COLO668 (cell line): ENCODE measurements around the gene CCNH.

Experiments used
- DNase-seq: peaks from one replicate; lab custom pipeline; 2025; ENCODE audit not compliant: unreplicated experiment; lab: John Stamatoyannopoulos, UW

The CCNH gene

DNA sequence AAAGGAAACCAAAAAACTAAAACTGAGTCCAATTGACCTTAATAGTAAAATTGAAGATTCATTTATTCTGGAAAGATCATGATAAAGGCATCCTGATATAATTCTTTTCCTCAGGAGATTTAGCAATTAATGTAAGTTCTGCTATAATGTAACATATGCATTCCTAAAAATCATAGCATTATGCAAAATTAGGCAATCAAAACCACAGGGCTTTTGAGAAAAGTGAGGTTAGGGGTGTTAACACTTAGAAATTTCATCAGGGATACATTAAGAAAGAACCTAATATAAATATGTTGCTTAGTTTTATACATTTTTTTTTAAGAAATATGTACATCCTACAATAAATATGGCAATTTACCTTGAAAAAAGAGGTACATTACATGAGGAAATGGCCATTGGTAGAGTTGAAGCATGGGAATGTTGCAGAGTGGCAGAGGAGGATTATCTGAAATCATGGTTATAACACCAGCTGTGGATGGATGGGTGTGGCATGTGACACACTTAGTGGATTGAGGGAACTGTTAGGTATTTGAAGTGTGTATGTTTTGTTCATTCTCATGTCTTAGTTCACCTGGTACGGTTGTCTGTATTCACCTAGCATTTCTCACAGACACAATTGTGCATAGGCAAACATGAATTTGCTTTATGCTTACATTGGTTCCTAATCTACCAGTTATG lies 51.1 kb downstream of the CCNH start:
- DNase-seq: no peak

DNA sequence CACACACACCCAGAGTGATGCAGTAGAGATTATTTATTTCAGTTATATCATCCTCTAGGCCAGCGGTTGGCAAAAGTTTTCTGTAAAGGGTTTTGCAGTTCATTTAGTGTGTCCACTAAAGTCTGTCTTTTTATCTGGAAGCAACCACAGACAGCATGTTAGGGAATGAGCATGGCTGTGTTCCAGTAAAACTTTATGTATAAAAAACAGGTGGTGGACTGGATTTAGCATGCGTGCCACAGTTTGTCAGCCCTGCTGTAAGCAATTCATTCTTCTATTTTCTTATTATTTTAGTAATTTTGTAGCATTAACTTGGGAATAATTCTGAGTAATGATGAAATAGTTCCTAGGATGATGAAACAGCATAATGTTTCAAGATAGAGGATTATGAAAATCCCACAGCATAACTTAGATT lies 51.7 kb downstream of the CCNH start:
- DNase-seq: no peak

DNA sequence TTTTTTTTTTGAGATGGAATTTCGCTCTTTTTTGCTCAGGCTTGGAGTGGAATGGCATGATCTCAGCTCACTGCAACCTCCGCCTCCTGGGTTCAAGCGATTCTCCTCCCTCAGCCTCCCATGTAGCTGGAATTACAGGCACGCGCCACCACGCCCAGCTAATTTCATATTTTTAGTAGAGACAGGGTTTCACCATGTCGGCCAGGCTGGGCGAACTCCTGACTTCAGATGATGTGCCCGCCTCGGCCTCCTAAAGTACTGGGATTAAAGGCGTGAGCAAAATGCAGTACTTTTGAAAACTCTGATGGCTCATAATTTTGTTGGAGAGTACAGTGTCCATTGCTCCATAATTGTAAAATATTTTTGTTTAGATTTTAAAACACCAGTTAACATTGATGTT lies 52.6 kb downstream of the CCNH start:
- DNase-seq: no peak

DNA sequence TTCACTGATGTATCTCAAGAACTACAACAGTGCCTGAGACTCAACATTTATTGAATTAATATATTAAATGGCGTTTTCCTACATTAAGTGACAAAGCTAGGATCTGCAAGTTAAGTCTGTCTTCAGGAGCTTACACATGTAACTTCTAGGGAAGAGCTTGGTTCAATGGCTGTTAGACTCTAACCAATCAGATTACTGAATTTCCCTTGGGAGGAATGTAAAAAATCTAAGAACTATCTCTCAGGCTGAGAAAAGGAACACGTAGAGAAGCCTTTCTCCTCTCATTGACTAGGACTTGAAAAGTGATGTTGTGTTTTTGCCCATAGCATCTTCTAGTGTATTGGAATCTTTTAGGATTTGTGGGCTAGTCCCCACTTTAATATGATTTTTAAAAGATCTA lies 53.6 kb downstream of the CCNH start:
- DNase-seq: no peak

DNA sequence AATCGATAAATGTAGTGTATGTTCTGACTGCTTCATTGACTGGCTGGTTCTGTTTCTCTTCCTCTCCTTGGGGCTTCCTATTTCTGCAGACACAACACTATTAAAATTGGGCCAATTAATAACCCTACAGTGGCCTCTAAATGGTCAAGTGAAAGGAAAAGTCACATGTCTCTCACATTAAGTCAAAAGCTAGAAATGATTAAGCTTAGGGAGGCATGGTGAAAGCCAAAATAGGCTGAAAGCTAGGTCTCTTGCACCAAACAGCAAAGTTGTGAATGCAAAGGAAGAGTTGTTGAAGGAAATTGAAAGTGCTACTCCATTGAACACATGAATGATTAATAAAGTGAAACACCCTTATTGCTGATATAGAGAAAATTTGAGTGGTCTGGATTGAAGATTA lies 58.2 kb downstream of the CCNH start:
- no peak for DNase-seq

DNA sequence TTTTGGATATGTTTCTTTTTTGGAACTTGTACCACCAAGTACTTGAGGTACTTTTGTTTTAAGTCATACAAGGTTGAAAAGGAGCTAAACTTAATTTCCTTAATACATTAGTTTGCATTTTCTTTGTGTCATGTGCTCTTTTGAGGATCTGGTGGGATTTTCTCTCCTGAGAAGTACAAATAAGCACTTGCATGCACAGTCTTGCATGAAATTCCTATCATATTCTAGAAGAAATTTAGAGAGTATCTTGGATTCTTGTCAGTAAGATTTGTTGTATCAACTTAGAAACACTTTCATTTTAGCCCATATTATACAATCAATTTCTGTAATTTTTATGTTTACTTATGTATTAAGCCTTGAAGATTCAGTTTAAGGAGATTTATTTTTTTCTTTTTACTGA lies 64.9 kb downstream of the CCNH start:
- DNase-seq: no peak

DNA sequence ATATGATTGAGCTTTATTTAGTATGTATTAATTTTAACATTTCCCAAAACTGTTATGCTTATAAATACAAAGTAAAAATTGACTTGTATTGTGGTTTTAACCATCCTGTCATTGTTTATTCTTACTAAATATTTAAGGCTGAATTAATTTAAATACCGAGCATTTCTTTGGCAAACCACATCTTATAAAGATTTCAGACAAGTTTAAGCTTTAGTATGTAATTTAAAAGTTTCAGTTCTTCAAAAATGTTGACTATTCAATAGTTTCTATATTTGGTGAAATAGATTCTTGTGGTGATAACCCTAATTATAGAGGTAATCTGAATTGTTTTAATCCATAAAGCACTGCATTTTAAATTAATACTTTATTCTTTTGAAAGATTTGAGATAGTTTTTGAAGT lies 65.5 kb downstream of the CCNH start:
- no peak for DNase-seq
